ENCODE measurements around the gene MACIR. TPM values are rescaled to one million over a fixed set of nuclear protein-coding genes. Genes with fewer than 3 reads are reported as not detected.

Gene MACIR
- total RNA-seq, 2 donors from 2014 or later: 3.8 to 4.8 TPM

DNA sequence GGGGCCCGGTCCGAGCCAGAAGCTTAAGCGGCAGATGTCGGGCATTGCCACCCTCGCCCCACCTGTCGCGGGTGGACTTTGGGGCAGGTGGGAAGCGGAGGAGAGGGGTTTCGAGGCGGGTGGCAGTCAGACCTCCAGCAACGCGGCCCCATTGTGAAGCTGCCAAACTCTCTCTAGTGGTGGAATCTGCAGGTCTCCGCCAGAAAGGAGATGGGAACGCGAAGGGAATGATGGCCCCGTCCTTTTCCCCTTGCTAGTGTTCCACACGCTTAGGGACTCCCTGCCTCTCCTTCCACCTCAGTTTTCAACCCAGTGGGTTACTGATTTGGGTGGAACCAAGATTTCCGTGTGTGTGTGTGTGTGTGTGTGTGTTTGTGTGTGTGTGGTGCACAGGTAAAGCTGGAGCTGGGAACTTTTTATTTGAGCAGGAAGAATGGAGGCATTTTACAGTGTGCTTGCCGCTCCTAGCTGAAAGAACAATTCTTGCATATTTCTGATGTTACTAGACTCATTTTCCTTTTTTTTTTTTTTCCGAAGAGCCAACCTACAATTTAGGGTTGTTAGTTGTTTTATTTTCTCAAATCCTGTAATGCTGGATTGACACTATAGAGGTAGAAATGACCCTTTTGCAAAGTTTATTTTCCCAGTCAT is 1.3 kb downstream of the MACIR start:
- H3K9me3 ChIP-seq: no peaks in the 10 kb centered on the region
- DNase-seq (ENCODE audit: low spot score): no peak
- peak in 1 of 2 donors; percentile 0 for TF ChIP-seq CTCF (IDR thresholded peaks at IDR 0.05)
- H3K4me1 ChIP-seq: peaks cover 0 to 35% of the 10 kb centered on the region in 2 donors
- H3K36me3 ChIP-seq: no peaks in the 10 kb centered on the region
- H3K27ac ChIP-seq: peak overlapping the region; percentile 88 to 91
- H3K4me3 ChIP-seq: peak overlapping the region; percentile 87 to 94
- no peaks in the 10 kb centered on the region for H3K27me3 ChIP-seq

DNA sequence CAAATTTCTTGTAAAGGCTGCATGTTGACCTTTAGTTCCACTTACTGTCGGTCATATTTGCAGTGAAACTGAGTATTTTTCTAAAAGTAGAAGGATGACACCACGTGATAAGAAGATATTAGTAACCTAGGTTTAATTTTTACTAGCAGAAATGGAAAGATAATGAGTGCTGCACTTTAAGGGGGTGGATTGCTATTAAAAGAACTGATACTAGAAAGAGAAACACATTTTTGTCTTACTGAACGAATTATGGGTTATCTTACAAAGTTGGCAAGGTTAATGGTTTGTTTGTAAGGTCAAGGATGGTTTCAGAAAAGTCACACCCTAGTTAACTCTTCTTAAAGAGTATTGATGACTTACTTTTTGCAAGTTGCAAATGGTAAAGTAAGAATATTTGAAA is 2.4 kb downstream of the MACIR start:
- Histone ChIP-seq H3K27ac (no peak overlapping the region), H3K27me3 (no peaks in the 10 kb centered on the region), H3K4me1 (peaks cover 0 to 35% of the 10 kb centered on the region in 2 donors), H3K4me3 (no peak overlapping the region), H3K9me3 (no peaks in the 10 kb centered on the region), H3K36me3 (no peaks in the 10 kb centered on the region)
- no peak for DNase-seq (ENCODE audit: low spot score)
- no peak for TF ChIP-seq CTCF (IDR thresholded peaks at IDR 0.05)

DNA sequence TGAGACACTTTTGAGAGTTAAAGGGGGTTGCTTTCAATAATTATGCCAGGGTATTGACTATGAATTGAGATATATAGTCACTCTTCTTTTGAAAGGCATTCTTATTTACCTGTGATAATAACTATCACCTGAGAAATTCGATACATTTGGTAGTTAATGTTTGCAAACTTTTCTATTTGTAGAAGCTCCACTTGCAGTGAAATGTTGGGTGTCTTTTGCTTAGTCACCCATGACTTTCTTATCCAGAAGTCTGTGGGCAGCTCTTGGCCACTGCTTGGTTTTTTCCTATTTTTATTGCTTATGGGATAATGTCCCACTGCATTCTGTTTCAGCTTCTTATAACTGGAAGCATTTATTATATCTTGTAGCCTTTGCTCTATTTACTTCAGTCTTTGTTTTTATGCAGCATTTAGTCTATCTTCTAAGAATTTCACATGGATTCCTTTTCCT is 3.9 kb downstream of the MACIR start:
- no peak overlapping the region for H3K4me3 ChIP-seq
- H3K27me3 ChIP-seq: no peaks in the 10 kb centered on the region
- no peak for TF ChIP-seq CTCF (IDR thresholded peaks at IDR 0.05)
- no peak overlapping the region for H3K27ac ChIP-seq
- DNase-seq (ENCODE audit: low spot score): no peak
- H3K9me3 ChIP-seq: no peaks in the 10 kb centered on the region
- H3K4me1 ChIP-seq: peaks cover 0 to 35% of the 10 kb centered on the region in 2 donors
- no peaks in the 10 kb centered on the region for H3K36me3 ChIP-seq

DNA sequence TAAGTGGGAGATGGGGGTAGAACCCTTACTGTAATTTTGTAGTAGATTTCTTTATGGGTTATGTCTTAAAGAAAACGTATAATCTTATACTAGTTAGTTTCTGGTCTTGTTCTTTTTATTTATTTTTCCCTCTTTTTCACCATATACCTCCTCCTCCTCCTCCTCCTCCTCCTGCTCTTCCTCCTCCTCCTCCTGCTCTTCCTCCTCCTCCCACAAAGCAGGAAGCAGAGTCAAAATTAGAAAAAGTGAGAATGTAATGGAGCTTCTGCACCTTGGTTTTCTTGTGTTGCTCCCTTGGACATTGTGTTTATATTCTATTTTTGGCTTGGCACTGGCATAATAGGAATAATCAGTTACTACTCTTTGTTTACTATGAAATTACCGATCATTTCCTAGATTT is 4.5 kb downstream of the MACIR start:
- Histone ChIP-seq H3K9me3 (no peaks in the 10 kb centered on the region), H3K4me1 (peaks cover 0 to 32% of the 10 kb centered on the region in 2 donors), H3K27ac (no peak overlapping the region), H3K36me3 (no peaks in the 10 kb centered on the region), H3K27me3 (no peaks in the 10 kb centered on the region), H3K4me3 (no peak overlapping the region)
- TF ChIP-seq CTCF (IDR thresholded peaks at IDR 0.05): no peak
- no peak for DNase-seq (ENCODE audit: low spot score)

DNA sequence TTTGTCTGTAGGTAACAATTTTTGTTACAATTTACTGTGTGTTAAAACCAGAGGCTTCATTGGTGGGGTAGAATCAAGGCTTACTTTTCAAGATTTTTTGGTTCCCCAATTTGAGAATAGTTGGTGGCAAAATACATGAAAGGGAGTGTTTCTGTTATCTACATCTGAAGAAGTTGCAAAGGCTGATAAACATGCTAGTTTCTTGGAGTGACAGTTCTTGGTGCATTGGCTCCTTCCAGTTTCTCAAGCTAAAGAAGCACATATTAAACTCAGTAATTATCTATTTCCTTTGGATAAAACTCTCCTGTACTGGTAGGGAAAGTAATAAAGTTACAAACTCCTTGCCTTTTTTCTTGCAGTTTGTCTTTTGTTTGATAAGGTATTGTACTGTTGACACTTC is 5.9 kb downstream of the MACIR start:
- TF ChIP-seq CTCF (IDR thresholded peaks at IDR 0.05): no peak
- Histone ChIP-seq H3K27ac (no peak overlapping the region), H3K4me3 (no peak overlapping the region), H3K4me1 (peaks cover 0 to 33% of the 10 kb centered on the region in 2 donors), H3K27me3 (no peaks in the 10 kb centered on the region), H3K36me3 (no peaks in the 10 kb centered on the region), H3K9me3 (no peaks in the 10 kb centered on the region)
- no peak for DNase-seq (ENCODE audit: low spot score)

DNA sequence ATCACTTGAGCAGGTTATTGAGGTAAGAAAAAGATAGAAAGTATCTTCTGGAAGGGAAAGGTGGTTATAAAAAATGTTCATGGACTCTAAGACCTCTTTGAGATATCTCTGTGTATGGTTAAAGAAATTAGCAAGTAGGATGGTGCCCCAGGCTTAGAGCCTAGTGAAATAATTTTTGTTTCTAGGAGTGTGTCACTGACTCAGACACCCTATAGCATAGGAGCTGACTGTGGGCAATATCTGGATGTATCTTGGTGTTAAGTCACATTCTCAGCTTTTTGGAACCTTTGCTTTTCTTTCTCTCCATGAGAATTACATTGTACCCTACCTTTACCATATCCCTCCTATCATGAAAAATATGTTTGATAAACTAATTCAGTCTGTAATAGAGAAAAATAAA is 12.0 kb downstream of the MACIR start:
- H3K27me3 ChIP-seq: no peaks in the 10 kb centered on the region
- no peak for DNase-seq (ENCODE audit: low spot score)
- no peaks in the 10 kb centered on the region for H3K36me3 ChIP-seq
- H3K4me3 ChIP-seq: no peak overlapping the region
- peaks cover 0 to 14% of the 10 kb centered on the region in 2 donors for H3K4me1 ChIP-seq
- no peak overlapping the region for H3K27ac ChIP-seq
- H3K9me3 ChIP-seq: no peaks in the 10 kb centered on the region
- TF ChIP-seq CTCF (IDR thresholded peaks at IDR 0.05): no peak
